ENCODE results near the gene TNS1. TPM values are rescaled to one million over a fixed set of nuclear protein-coding genes. Genes with fewer than 3 reads are reported as not detected.
A peak's percentile ranks its signal among the peaks of the same experiment; 100 is the strongest.

The TNS1 gene
- total RNA-seq, 1 donor from 2014 or later = 0.24 TPM

- H3K36me3 Mint-ChIP-seq = no peaks in the 10 kb centered on the region
- peaks cover 9% of the 10 kb centered on the region for H3K4me1 ChIP-seq
- DNase-seq (ENCODE audit: low spot score) = no peak
- no peak overlapping the region for H2AFZ ChIP-seq (replicated peaks)
- no peak overlapping the region for H3K27ac Mint-ChIP-seq
- no peak overlapping the region for H3K27ac ChIP-seq
- no peak overlapping the region for H3K4me2 ChIP-seq
- TF ChIP-seq EZH2 (IDR thresholded peaks at IDR 0.05) = no peak
- no peak for TF ChIP-seq CTCF (IDR thresholded peaks at IDR 0.05)
- TF ChIP-seq EZH2phosphoT487 (IDR thresholded peaks at IDR 0.05) = no peak
- peaks cover 7% of the 10 kb centered on the region for H3K27me3 Mint-ChIP-seq (ENCODE audit: insufficient read depth, low read depth)
- no peaks in the 10 kb centered on the region for H3K9me3 Mint-ChIP-seq
- no peaks in the 10 kb centered on the region for H3K27me3 ChIP-seq
- H3F3A ChIP-seq (ENCODE audit: low read depth) = no peaks in the 10 kb centered on the region
- no peaks in the 10 kb centered on the region for H3K9me3 ChIP-seq (ENCODE audit: low read depth)
- peaks cover 33% of the 10 kb centered on the region for H3K4me1 Mint-ChIP-seq
- H3K36me3 ChIP-seq = no peaks in the 10 kb centered on the region
- no peak overlapping the region for H3K4me3 Mint-ChIP-seq
- no peaks in the 10 kb centered on the region for H3K79me2 ChIP-seq (ENCODE audit: low read depth)
- H3K4me3 ChIP-seq = no peak overlapping the region
- H4K20me1 ChIP-seq (ENCODE audit: low read depth) = no peaks in the 10 kb centered on the region
- no peak overlapping the region for H3K9ac ChIP-seq
These were observed 57.3 kb downstream of the TNS1 start for GRCh38 chr2:217945530-217945929.

- Histone ChIP-seq H3K4me3 (no peak overlapping the region), H3K9me3 (ENCODE audit: low read depth) (no peaks in the 10 kb centered on the region), H3K36me3 (no peaks in the 10 kb centered on the region), H3K4me1 (peaks cover 9% of the 10 kb centered on the region), H3K79me2 (ENCODE audit: low read depth) (no peaks in the 10 kb centered on the region), H4K20me1 (ENCODE audit: low read depth) (no peaks in the 10 kb centered on the region), H3K4me2 (no peak overlapping the region), H2AFZ (replicated peaks) (no peak overlapping the region), H3K9ac (no peak overlapping the region), H3K27ac (no peak overlapping the region), H3K27me3 (no peaks in the 10 kb centered on the region), H3F3A (ENCODE audit: low read depth) (no peaks in the 10 kb centered on the region)
- peaks cover 33% of the 10 kb centered on the region for H3K4me1 Mint-ChIP-seq
- DNase-seq (ENCODE audit: low spot score) = no peak
- H3K4me3 Mint-ChIP-seq = no peak overlapping the region
- H3K9me3 Mint-ChIP-seq = no peaks in the 10 kb centered on the region
- H3K27me3 Mint-ChIP-seq (ENCODE audit: insufficient read depth, low read depth) = peaks cover 7% of the 10 kb centered on the region
- H3K36me3 Mint-ChIP-seq = no peaks in the 10 kb centered on the region
- TF ChIP-seq EZH2phosphoT487 (IDR thresholded peaks at IDR 0.05) (no peak), EZH2 (IDR thresholded peaks at IDR 0.05) (no peak), CTCF (IDR thresholded peaks at IDR 0.05) (no peak)
- H3K27ac Mint-ChIP-seq = peak overlapping the region; percentile 22
These were observed 57.9 kb downstream of the TNS1 start for GRCh38 chr2:217944923-217945322.

- H3K36me3 ChIP-seq = no peaks in the 10 kb centered on the region
- H3K4me1 ChIP-seq = peaks cover 9% of the 10 kb centered on the region
- no peak overlapping the region for H3K27ac ChIP-seq
- no peak overlapping the region for H2AFZ ChIP-seq (replicated peaks)
- no peak for DNase-seq (ENCODE audit: low spot score)
- no peaks in the 10 kb centered on the region for H3K36me3 Mint-ChIP-seq
- H3K27ac Mint-ChIP-seq = no peak overlapping the region
- H3K9me3 Mint-ChIP-seq = no peaks in the 10 kb centered on the region
- no peak overlapping the region for H3K9ac ChIP-seq
- no peaks in the 10 kb centered on the region for H3K27me3 ChIP-seq
- peaks cover 7% of the 10 kb centered on the region for H3K27me3 Mint-ChIP-seq (ENCODE audit: insufficient read depth, low read depth)
- no peak for TF ChIP-seq CTCF (IDR thresholded peaks at IDR 0.05)
- no peak overlapping the region for H3K4me3 ChIP-seq
- H3K4me3 Mint-ChIP-seq = no peak overlapping the region
- no peaks in the 10 kb centered on the region for H3K9me3 ChIP-seq (ENCODE audit: low read depth)
- no peaks in the 10 kb centered on the region for H4K20me1 ChIP-seq (ENCODE audit: low read depth)
- no peaks in the 10 kb centered on the region for H3K79me2 ChIP-seq (ENCODE audit: low read depth)
- H3K4me2 ChIP-seq = peak overlapping the region; percentile 24
- no peaks in the 10 kb centered on the region for H3F3A ChIP-seq (ENCODE audit: low read depth)
- H3K4me1 Mint-ChIP-seq = peaks cover 31% of the 10 kb centered on the region
These were observed 58.4 kb downstream of the TNS1 start for GRCh38 chr2:217944366-217944765.
